SK-N-MC (cell line): Measurements from ENCODE around the gene COL4A3.

Experiments used
- EZH2 ChIP-seq: fragments of 200-600 bp; sonication (generic); IDR thresholded peaks from one replicate; pipeline ENCODE4 v1.6.1; 2017; ENCODE audit warnings: antibody characterized with exemption
- POLR2AphosphoS5 ChIP-seq: IDR thresholded peaks from 2 replicates; pipeline ENCODE4 v1.6.1; 2012; ENCODE audit warnings: mild to moderate bottlenecking, low read depth, low read length, borderline replicate concordance

DNA sequence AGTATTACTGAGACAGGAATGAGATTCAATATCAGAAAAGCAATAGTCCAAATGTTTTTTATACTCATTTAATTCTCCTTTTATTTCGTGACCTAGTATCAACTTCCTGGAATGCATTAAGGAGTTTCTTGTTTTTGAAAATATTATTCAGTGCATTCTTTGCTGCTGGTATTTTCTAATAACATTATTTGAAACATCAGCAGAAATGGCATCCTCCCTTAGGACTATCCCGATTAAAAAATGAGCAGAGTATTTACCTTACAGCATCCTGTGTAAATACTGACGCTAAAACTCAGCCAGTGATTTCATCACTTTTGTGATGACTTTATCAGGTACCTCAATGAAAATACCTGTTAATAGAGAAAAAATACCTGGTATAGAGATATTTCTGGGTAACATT lies 16.3 kb downstream of the COL4A3 start:
- TF ChIP-seq POLR2AphosphoS5 (no peak), EZH2 (no peak)
